ENCODE data around the gene MAP2K2.

DNA sequence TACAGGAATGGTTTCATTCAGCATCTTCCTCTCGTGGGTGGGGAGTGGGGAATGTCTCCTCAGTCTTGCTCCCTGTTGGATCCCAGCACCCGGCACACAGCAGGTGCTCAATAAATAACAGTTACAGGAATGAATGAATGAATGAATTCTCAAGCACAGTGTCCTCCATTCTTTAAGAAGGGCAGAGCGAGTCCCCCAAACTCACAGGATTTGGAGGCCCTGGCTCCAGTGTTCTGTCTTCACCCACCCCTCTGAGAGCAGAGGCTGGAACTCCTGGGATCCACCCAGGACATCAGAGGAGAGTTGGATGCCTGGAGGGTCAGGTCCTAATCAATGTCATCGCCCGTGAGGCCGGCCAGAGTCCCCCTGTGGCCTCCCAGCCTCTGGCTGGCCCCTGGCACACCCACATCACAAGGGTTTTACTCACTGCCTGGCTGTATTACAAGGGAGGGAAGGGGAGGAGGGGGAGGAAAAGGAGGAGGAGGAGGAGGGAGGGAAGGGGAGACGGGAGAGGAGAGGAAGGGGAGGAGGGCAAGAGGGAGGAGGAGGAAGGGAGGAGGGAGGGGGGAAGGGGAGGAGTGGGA lies 20.8 kb upstream of the MAP2K2 start:
- TF ChIP-seq ZNF658 (tag by site-specific recombination; IDR thresholded peaks at IDR 0.05) (no peak), CTCF (tag by site-specific recombination; IDR thresholded peaks at IDR 0.05) (no peak)

All from HEK293 (cell line).